Testis (tissue), 3 donors: ENCODE measurements around the gene TDRD3. TPM values are rescaled to one million over a fixed set of nuclear protein-coding genes. Genes with fewer than 3 reads are reported as not detected.

ENCODE experiments used
- DNase-seq: peaks from one replicate; pipeline ENCODE4 v3.0.0-alpha.2; 2019
- H3K27ac ChIP-seq, 2 donors: fragments of 200-600 bp; sonication (generic); one replicate each; pipeline ENCODE4 v1.5.1; 2019
- H3K27me3 ChIP-seq: fragments of 200-600 bp; sonication (generic); one replicate; pipeline ENCODE4 v1.5.1; 2019
- H3K36me3 ChIP-seq: fragments of 200-600 bp; sonication (generic); one replicate; pipeline ENCODE4 v1.5.1; 2017; ENCODE audit warnings: low read depth; ENCODE audit errors: missing control alignments
- H3K4me1 ChIP-seq: fragments of 200-600 bp; sonication (generic); one replicate; pipeline ENCODE4 v1.5.1; 2019
- H3K4me3 ChIP-seq, 2 donors: fragments of 200-600 bp; sonication (generic); one replicate each; pipeline ENCODE4 v1.5.1; 2017 to 2019
- H3K9me3 ChIP-seq: fragments of 200-600 bp; sonication (generic); one replicate; pipeline ENCODE4 v1.5.1; 2017
- POLR2A ChIP-seq: fragments of 450-650 bp; IDR thresholded peaks from one replicate; pipeline ENCODE4 v1.6.1; 2017; ENCODE audit warnings: antibody characterized with exemption, mild to moderate bottlenecking, moderate library complexity
- WGBS, 2 donors: methylation state at CpG; one replicate each; pipeline ENCODE4 v1.1.5; 2018; 5-methylcytosine and 5-hydroxymethylcytosine counted together
- intact Hi-C: fragments of 100-400 bp; cut with DNase I; formaldehyde crosslinking; loops from one replicate; pipeline ENCODE4 v1.15.1; 2023; ENCODE audit warnings: low total_unique reads
- polyA plus RNA-seq: library from polyadenylated mRNA; stranded (reverse); fragments of 350-450 nt; fragmentation: Illumina TruSeq; extraction: RNeasy Lipid Tissue Mini Kit (QIAGEN cat#74804); gene quantifications from one replicate; pipeline ENCODE4 v1.2.3, GENCODE V29; 2014; ENCODE audit warnings: low read depth, low replicate concordance; ENCODE audit not compliant: insufficient read depth
- total RNA-seq, 2 donors: library from RNA; depleted of rRNA; stranded (reverse); fragments of >200 nt; gene quantifications; one replicate each; pipeline ENCODE4 v1.2.3, GENCODE V29; 2016
- TF ChIP-seq, protein P1 (sequence below), 3 experiments: fragments of 450-650 bp in 2 of 3; fragments of 200-600 bp in 1 of 3; sonication (generic) in 1 of 3; IDR thresholded peaks; one replicate each; pipeline ENCODE4 v1.5.1; 2016 to 2019; ENCODE audit warnings: antibody characterized with exemption in 3 of 3, mild to moderate bottlenecking in 2 of 3, moderate library complexity in 1 of 3

TDRD3 gene
- total and polyA plus RNA-seq, 3 donors from 2014 or later, result 21.8 to 30.4 (median 28.8) TPM

- Histone ChIP-seq H3K36me3 (no peaks in the 10 kb centered on the region), H3K27ac (no peak overlapping the region), H3K9me3 (no peaks in the 10 kb centered on the region), H3K4me1 (no peaks in the 10 kb centered on the region), H3K4me3 (no peak overlapping the region), H3K27me3 (no peaks in the 10 kb centered on the region)
- WGBS, 2 donors, result 52 to 53% methylated on average over 5 of the region's 5 CpGs
- intact Hi-C loops, result no loop called here
- TF ChIP-seq, protein P1, sequence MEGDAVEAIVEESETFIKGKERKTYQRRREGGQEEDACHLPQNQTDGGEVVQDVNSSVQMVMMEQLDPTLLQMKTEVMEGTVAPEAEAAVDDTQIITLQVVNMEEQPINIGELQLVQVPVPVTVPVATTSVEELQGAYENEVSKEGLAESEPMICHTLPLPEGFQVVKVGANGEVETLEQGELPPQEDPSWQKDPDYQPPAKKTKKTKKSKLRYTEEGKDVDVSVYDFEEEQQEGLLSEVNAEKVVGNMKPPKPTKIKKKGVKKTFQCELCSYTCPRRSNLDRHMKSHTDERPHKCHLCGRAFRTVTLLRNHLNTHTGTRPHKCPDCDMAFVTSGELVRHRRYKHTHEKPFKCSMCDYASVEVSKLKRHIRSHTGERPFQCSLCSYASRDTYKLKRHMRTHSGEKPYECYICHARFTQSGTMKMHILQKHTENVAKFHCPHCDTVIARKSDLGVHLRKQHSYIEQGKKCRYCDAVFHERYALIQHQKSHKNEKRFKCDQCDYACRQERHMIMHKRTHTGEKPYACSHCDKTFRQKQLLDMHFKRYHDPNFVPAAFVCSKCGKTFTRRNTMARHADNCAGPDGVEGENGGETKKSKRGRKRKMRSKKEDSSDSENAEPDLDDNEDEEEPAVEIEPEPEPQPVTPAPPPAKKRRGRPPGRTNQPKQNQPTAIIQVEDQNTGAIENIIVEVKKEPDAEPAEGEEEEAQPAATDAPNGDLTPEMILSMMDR (IDR thresholded peaks at IDR 0.05), result no peak
- TF ChIP-seq POLR2A, result no peak
- DNase-seq, result no peak
Measured at GRCh38 chr13:60572003-60572798, 175.2 kb downstream of the TDRD3 start.

- no peak overlapping the region for H3K27ac ChIP-seq
- H3K4me3 ChIP-seq, result no peak overlapping the region
- no peak for TF ChIP-seq POLR2A
- TF ChIP-seq, protein P1 (IDR thresholded peaks at IDR 0.05), result no peak
- WGBS, 2 donors, result 60 to 72% methylated on average over 8 of the region's 8 CpGs
- H3K9me3 ChIP-seq, result no peaks in the 10 kb centered on the region
- no peaks in the 10 kb centered on the region for H3K36me3 ChIP-seq
- intact Hi-C loops, result no loop called here
- no peak for DNase-seq
- H3K27me3 ChIP-seq, result no peaks in the 10 kb centered on the region
- H3K4me1 ChIP-seq, result no peaks in the 10 kb centered on the region
Measured at GRCh38 chr13:60572855-60573254, 175.8 kb downstream of the TDRD3 start.

- Histone ChIP-seq H3K27ac (no peak overlapping the region), H3K4me1 (no peaks in the 10 kb centered on the region), H3K27me3 (no peaks in the 10 kb centered on the region), H3K36me3 (no peaks in the 10 kb centered on the region), H3K9me3 (no peaks in the 10 kb centered on the region), H3K4me3 (no peak overlapping the region)
- no peak for TF ChIP-seq POLR2A
- TF ChIP-seq, protein P1 (IDR thresholded peaks at IDR 0.05), result no peak
- no peak for DNase-seq
- WGBS, 2 donors, result 48 to 66% methylated on average over 5 of the region's 5 CpGs
- intact Hi-C loops, result no loop called here
Measured at GRCh38 chr13:60574735-60575134, 177.7 kb downstream of the TDRD3 start.

DNA sequence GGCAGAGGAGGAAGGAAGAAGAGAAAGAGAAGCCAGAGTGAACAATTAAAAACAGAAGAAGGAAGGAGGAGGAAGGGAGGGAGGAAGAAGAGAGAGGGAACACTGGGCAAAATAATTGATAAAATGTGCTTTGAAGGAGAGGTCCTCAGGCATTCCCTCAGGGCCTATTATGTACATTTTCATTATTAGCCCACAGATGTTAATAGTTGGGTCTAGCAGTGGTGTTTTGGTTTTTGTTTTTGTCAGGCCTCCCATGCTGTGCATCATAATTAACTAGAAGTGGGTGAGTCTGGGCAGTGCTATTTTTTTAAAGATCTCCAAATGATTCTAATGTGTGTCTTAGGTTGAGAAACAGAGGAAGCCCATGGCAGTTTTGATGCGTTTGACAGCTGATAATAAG, 178.1 kb downstream of the TDRD3 start:
- DNase-seq, result no peak
- Histone ChIP-seq H3K27me3 (no peaks in the 10 kb centered on the region), H3K4me3 (no peak overlapping the region), H3K4me1 (no peaks in the 10 kb centered on the region), H3K36me3 (no peaks in the 10 kb centered on the region), H3K27ac (no peak overlapping the region), H3K9me3 (no peaks in the 10 kb centered on the region)
- TF ChIP-seq, protein P1 (IDR thresholded peaks at IDR 0.05), result no peak
- TF ChIP-seq POLR2A, result no peak
- intact Hi-C loops, result no loop called here
- 70 to 74% methylated on average over 1 of the region's 1 CpG for WGBS, 2 donors

GRCh38 chr13:60577761-60578160, 180.7 kb downstream of the TDRD3 start:
- no peak overlapping the region for H3K4me3 ChIP-seq
- 91 to 99% methylated on average over 3 of the region's 3 CpGs for WGBS, 2 donors
- H3K9me3 ChIP-seq, result no peaks in the 10 kb centered on the region
- no peak overlapping the region for H3K27ac ChIP-seq
- intact Hi-C loops, result no loop called here
- DNase-seq, result no peak
- TF ChIP-seq POLR2A, result no peak
- TF ChIP-seq, protein P1 (IDR thresholded peaks at IDR 0.05), result no peak
- no peaks in the 10 kb centered on the region for H3K27me3 ChIP-seq
- H3K4me1 ChIP-seq, result no peaks in the 10 kb centered on the region
- no peaks in the 10 kb centered on the region for H3K36me3 ChIP-seq
